GM20431 (cell line): ENCODE measurements around the gene CPSF3.

Experiments used
- in situ Hi-C: fragments of 300-500 bp; cut with MseI, MboI; formaldehyde crosslinking; loops from one replicate; pipeline ENCODE4 v1.15.0; 2020; ENCODE audit warnings: low sequenced_read_pairs; ENCODE audit not compliant: unreplicated experiment

The CPSF3 gene

GRCh38 chr2:9416267-9416961 lies 7.0 kb upstream of the CPSF3 start:
- in situ Hi-C loops = no loop called here

DNA sequence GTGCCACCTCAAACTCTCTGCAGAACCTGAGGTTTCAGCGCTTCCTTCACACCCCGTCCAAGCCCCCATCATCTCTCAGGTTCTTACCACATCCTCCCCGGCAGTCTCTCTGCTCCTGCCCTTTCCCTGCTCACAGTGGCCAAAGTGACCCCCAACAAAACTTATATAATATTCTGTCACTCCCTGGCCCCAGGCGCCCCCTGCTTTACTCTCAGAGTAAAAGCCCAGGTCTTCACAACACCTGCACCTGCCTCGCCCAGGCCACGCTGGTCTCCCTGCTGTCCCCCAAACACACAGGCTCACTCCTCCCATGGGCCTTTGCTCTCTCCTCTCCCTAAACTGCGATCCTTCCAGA lies 6.5 kb upstream of the CPSF3 start:
- in situ Hi-C loops = no loop called here

DNA sequence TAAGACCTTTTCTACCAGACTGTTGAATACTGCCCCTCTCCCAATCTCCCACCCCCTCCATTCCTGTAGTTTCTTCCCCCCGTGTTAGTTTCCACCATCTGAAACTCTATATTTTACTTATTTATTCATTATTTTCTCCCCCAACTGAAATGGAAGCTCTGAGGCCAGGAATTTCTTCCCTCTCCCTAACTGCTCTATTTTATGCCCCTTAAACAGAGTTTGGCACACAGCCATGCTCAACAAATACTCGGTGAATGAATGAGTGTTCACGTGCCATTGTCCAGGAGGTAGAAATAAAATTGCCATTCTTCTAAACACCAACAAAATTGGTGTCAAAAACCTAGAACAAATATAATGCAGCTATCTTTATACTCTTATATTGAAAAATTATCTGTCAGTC lies 5.7 kb upstream of the CPSF3 start:
- in situ Hi-C loops = no loop called here

- in situ Hi-C loops = no loop called here
These were observed 4.7 kb upstream of the CPSF3 start for GRCh38 chr2:9418746-9419145.

- in situ Hi-C loops = no loop called here
These were observed 3.9 kb upstream of the CPSF3 start for GRCh38 chr2:9419541-9419940.

- in situ Hi-C loops = no loop called here
These were observed 3.0 kb upstream of the CPSF3 start for GRCh38 chr2:9420495-9420894.

GRCh38 chr2:9422321-9423099 lies 944 bp upstream of the CPSF3 start:
- in situ Hi-C loops = no loop called here

DNA sequence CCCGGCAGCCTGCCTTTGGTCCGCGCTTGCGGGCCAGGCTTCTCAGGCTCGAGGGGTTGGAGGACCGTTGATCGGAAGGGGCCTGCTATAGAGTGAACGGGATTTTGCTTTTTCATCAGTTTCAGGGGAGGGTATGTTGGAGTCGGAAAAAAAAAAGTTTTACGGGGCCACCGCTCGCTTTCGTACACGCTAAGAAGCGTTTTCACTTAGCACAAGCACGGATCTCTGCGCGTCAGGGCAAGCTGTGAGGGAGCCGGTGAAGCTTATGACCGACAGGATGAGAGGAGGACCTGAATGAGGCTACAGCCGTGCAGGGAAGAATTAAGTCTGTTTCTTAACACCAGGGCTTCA lies 443 bp downstream of the CPSF3 start:
- in situ Hi-C loops = no loop called here

- in situ Hi-C loops = no loop called here
These were observed 1.2 kb downstream of the CPSF3 start for GRCh38 chr2:9424447-9425164.

DNA sequence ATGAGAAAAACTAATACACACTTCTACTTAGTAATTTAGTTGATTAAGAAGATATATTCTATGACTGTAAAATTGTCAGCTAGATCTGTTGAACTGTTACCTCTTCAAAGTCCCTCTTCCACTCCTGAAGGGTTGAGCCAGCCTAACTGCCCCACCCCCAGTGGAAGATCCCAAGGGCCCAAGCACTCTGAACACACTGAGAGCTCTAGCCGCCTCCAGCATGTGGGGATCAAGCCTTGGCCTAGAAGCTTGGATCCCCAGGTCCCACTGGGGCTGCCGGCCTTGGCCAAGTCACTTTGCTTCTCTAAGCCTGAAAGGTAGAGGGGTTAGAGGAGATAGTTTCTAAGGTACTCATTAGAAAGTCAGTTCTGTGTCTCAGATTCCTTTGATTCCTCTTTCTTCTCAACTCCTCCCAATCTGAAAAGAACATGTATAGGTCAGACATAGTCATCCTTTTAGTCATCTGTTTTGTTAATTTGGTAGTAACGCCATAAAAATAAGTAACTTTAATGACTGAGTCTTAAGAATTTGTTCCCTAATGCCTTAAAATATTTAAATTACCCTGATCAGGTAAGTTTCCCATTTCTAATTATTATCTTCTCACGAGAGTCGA lies 5.6 kb downstream of the CPSF3 start:
- in situ Hi-C loops = no loop called here

- in situ Hi-C loops = no loop called here
These were observed 7.2 kb downstream of the CPSF3 start for GRCh38 chr2:9430316-9431293.

- in situ Hi-C loops = no loop called here
These were observed 11.0 kb downstream of the CPSF3 start for GRCh38 chr2:9434489-9434888.

GRCh38 chr2:9439536-9439935 lies 16.1 kb downstream of the CPSF3 start:
- in situ Hi-C loops = no loop called here

- in situ Hi-C loops = no loop called here
These were observed 16.7 kb downstream of the CPSF3 start for GRCh38 chr2:9440058-9440727.

GRCh38 chr2:9441556-9441955 lies 18.1 kb downstream of the CPSF3 start:
- in situ Hi-C loops = no loop called here

DNA sequence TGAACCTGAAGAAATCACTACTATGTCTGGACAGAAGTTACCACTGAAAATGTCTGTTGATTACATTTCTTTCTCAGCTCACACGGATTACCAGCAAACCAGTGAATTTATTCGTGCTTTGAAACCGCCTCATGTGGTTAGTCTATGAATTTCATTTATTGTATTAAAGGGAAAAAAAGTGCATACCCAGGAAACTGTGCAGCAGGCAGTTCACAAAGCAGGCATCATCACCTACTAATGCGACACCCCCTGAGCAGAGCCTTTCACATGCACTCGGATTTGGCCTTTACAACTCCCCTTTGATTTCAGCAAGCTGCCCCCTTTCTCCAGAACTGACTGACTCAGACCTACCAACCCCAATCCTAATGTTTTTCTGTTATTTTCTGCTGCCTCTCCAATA lies 20.1 kb downstream of the CPSF3 start:
- in situ Hi-C loops = no loop called here

- in situ Hi-C loops = no loop called here
These were observed 21.6 kb downstream of the CPSF3 start for GRCh38 chr2:9445089-9445488.

- in situ Hi-C loops = no loop called here
These were observed 27.8 kb downstream of the CPSF3 start for GRCh38 chr2:9451231-9451630.

GRCh38 chr2:9460441-9461017 lies 37.1 kb downstream of the CPSF3 start:
- in situ Hi-C loops = no loop called here
